ENCODE results near the gene PPARG. TPM values are rescaled to one million over a fixed set of nuclear protein-coding genes. Genes with fewer than 3 reads are reported as not detected.

The PPARG gene
- total and polyA plus RNA-seq, 2 of the 8 experiments (the other 6 are each of a cell fraction or from before 2014, with no cell fraction given): 0.06 TPM; not detected in 1

GRCh38 chr3:12461097-12461649 lies 172.3 kb downstream of the PPARG start:
- Histone ChIP-seq H3K4me2 (ENCODE audit: insufficient read depth in 1 of 2, low read depth in 2 of 2, low read length in 2 of 2) (no peak overlapping the region), H3K4me1 (replicated peaks in 1 of 4; ENCODE audit: control insufficient read depth in 3 of 4, insufficient read depth in 4 of 4, low read length in 3 of 4) (0 out of 7 replicates have a peak, but pooled peaks cover 0 to 2% (median 0%) of the 10 kb centered on the region in 4 experiments)
- CTCF ChIA-PET (ENCODE audit: partially characterized antibody): interaction anchor here (1.0 to 1.5 kb wide), 5 partner anchors 9 to 326 kb away, joined by 3 to 5 read pairs (median 4); no protein-coding TSS in a partner anchor

More at GRCh38 chr3:12461097-12461649, 172.3 kb downstream of the PPARG start:
- Histone ChIP-seq H2AFZ (ENCODE audit: low read length) (no peak overlapping the region), H2BK12ac (ENCODE audit: low read depth, low read length) (no peak overlapping the region), H4K8ac (ENCODE audit: extremely low read depth, insufficient read depth, low read length) (no peak overlapping the region), H3K79me1 (ENCODE audit: low read depth, low read length) (no peaks in the 10 kb centered on the region), H2AK5ac (ENCODE audit: low read depth, low read length) (no peak overlapping the region), H3K36me3 (ENCODE audit: control insufficient read depth in 2 of 4, insufficient read depth in 4 of 4, low read length in 3 of 4) (no peaks in the 10 kb centered on the region), H2BK120ac (replicated peaks; ENCODE audit: low read depth, low read length) (no peak overlapping the region), H3K56ac (replicated peaks; ENCODE audit: insufficient read length, low read depth, low read length) (no peak overlapping the region), H3K9me3 (ENCODE audit: insufficient read depth in 2 of 2, low read depth in 1 of 2, low read length in 1 of 2) (no peaks in the 10 kb centered on the region), H4K5ac (ENCODE audit: insufficient read length, low read depth, low read length) (no peak overlapping the region), H3K9ac (replicated peaks in 1 of 4; ENCODE audit: extremely low read depth in 1 of 4, low read depth in 3 of 4, low read length in 3 of 4) (no peak overlapping the region), H2BK20ac (ENCODE audit: low read length) (no peak overlapping the region), H3K27me3 (replicated peaks in 1 of 4; ENCODE audit: control insufficient read depth in 3 of 4, extremely low read depth in 1 of 4, insufficient read depth in 3 of 4, low read length in 3 of 4) (no peaks in the 10 kb centered on the region), H4K91ac (replicated peaks; ENCODE audit: insufficient read length, low read length) (no peak overlapping the region), H3K27ac (ENCODE audit: low read depth, low read length) (no peak overlapping the region), H3K4me3 (ENCODE audit: extremely low read depth in 1 of 4, insufficient read depth in 2 of 4, low read depth in 3 of 4, low read length in 4 of 4) (no peak overlapping the region), H3K14ac (ENCODE audit: insufficient read length) (no peak overlapping the region), H2BK15ac (ENCODE audit: low read length) (no peak overlapping the region), H2BK5ac (ENCODE audit: low read depth, low read length) (no peak overlapping the region), H3K23ac (ENCODE audit: insufficient read length) (no peak overlapping the region), H3K23me2 (ENCODE audit: low read depth, low read length) (no peaks in the 10 kb centered on the region), H3K18ac (ENCODE audit: extremely low read depth, low read length) (no peak overlapping the region), H3K4ac (replicated peaks; ENCODE audit: insufficient read length, low read depth, low read length) (no peak overlapping the region), H3K79me2 (ENCODE audit: control insufficient read depth in 1 of 2, insufficient read depth in 2 of 2, low read length in 2 of 2) (no peaks in the 10 kb centered on the region), H4K20me1 (replicated peaks in 1 of 2; ENCODE audit: control insufficient read depth in 1 of 2, insufficient read depth in 2 of 2, low read length in 2 of 2) (no peaks in the 10 kb centered on the region)
- POLR2A ChIA-PET (ENCODE audit: partially characterized antibody): no interaction called here
- FAIRE-seq (no peak), DNase-seq (ENCODE audit: low read depth in 1 of 2, low spot score in 2 of 2) (no peak)
- TF ChIP-seq CREB1 (IDR thresholded peaks at IDR 0.05): no peak
- no peak for TF ChIP-seq POLR2A (IDR thresholded peaks at IDR 0.05; ENCODE audit: control extremely low read depth in 1 of 2, low read depth in 2 of 2, low read length in 2 of 2)
- TF ChIP-seq TAF7 (optimal IDR thresholded peaks at IDR 0.05; ENCODE audit: borderline replicate concordance, low read depth, low read length): no peak
- no peak for TF ChIP-seq JUN (IDR thresholded peaks at IDR 0.05; ENCODE audit: low read depth, low read length)
- no peak for TF ChIP-seq EZH2 (IDR thresholded peaks at IDR 0.05; ENCODE audit: low read depth, low read length, severe bottlenecking)
- no peak for TF ChIP-seq SP2 (IDR thresholded peaks at IDR 0.05; ENCODE audit: low read length)
- TF ChIP-seq CTBP2 (IDR thresholded peaks at IDR 0.05; ENCODE audit: borderline replicate concordance, insufficient read depth, insufficient read length, low read length): no peak
- no peak for TF ChIP-seq SRF (IDR thresholded peaks at IDR 0.05; ENCODE audit: low read depth, low read length)
- no peak for TF ChIP-seq SP1 (IDR thresholded peaks at IDR 0.05; ENCODE audit: low read depth, low read length)
- TF ChIP-seq GABPA (IDR thresholded peaks at IDR 0.05; ENCODE audit: borderline replicate concordance, insufficient read depth, low read length): no peak
- TF ChIP-seq CEBPB (IDR thresholded peaks at IDR 0.05; ENCODE audit: low read depth, low read length): no peak
- TF ChIP-seq E2F6 (IDR thresholded peaks at IDR 0.05): no peak
- 86% methylated on average over 7 of the region's 7 CpGs; no CpG with 5 or more reads in 1 of the 2 experiments for WGBS, 2 experiments (ENCODE audit: extremely low coverage in 1 of 2, insufficient coverage in 1 of 2, insufficient read length in 1 of 2, insufficient replicate concordance in 2 of 2, low coverage in 1 of 2, low lambda C conversion rate in 2 of 2, missing lambda C conversion rate in 1 of 2)
